ENCODE results near the gene RPL21.
"Not testable (repeated sequence)": the region's sequence is repeated elsewhere in the genome, so short reads cannot be mapped to it uniquely, and the experiment has no call there.

The RPL21 gene

GRCh38 chr13:27251166-27252091, at the start of gene RPL21:
RPL21 (plus strand) TSS chr13:27251558; CDS start chr13:27253777, 2,219 bp downstream.
- peak; percentile 70 to 84 for DNase-seq

DNA sequence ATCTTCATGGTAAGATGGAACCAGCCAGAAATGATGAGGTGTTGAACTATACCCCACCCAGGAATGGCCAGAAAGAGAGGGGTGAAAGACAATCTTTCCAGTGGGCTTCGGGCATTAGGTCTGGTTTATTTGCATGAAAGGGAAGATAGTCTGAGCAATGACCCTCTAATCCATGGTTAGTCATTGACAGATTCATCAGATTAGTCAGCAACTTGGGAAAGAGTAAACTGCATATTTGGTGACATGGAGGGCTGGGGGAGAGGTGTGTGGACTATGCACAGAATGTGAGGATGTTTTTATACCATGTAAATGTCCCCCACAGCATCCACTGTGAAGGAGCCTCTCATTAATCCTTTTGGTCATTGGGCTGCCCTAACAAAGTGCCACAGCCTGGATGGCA, 49.7 kb upstream of the RPL21 start:
- DNase-seq = no peak

DNA sequence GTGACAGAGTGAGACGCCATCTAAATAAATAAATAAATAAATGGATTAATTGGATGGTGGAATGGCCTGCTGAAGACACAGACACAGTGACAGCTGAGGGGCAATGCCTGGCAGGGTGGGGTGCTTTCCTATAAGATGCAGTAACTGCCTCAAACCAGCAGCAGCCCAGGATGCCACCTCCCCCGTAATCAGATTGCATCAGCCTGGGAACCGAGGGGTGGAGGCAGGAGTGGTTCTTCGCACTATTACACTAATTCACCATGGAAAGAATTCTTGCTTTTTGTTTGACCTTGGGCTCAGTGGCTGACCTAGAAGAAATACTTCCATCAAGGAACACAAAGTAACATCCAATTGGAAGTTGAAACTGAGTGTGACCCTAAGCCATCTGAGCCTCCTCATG, 48.2 kb upstream of the RPL21 start:
- no peak for DNase-seq

DNA sequence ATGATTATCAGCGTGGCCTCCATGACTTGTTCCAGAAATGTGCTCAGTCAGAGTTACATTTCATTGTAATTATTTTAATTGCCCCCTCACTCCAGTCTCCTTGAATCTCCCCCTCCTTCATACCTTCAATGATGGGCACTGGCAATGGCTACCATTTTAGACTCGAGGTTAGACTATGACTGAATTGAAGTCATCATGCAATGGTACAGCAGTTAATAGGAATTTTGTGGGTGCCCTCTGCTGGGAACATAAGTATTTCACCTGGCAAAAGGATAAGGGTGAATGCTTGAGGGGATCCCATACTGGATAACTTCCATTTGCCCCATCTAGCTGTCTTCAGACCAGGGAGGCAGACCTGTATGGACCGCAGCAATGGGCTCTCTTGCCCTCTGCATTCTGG, 47.5 kb upstream of the RPL21 start:
- DNase-seq = no peak

DNA sequence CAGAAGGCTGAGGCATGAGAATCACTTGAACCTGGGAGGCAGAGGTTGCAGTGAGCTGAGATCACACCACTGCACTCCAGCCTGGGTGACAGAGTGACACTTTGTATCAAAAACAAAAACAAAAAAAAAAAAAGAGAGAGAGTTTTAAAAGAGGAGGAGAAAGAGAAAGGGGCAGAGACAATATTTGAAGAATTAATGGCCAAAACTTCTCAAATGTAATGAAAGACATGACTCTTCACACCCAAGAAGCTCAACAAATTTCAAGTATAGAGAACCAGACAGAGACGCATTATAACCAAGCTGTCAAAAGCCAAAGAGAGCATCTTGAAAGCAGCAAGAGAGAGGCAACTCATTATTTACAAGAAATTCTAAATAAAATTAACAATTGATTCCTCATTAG, 42.8 kb upstream of the RPL21 start:
- no peak for DNase-seq

DNA sequence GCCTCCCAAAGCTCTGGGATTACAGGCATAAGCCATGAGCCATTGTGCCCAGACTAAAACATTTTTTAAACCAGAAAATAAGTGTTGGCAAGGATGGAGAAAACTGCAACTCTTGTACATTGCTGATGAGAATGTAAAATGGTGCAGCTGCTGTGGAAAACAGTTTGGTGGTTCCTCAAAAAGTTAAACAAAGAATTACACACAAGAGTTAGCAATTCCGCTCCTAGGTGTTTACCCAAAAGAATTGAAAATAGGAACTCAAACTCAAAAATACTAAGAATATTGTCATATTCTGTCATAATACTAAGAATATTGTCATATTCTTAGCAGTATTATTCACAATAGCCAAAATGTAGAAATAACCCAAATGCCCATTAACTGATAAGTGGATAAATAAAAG, 40.1 kb upstream of the RPL21 start:
- DNase-seq = no peak

DNA sequence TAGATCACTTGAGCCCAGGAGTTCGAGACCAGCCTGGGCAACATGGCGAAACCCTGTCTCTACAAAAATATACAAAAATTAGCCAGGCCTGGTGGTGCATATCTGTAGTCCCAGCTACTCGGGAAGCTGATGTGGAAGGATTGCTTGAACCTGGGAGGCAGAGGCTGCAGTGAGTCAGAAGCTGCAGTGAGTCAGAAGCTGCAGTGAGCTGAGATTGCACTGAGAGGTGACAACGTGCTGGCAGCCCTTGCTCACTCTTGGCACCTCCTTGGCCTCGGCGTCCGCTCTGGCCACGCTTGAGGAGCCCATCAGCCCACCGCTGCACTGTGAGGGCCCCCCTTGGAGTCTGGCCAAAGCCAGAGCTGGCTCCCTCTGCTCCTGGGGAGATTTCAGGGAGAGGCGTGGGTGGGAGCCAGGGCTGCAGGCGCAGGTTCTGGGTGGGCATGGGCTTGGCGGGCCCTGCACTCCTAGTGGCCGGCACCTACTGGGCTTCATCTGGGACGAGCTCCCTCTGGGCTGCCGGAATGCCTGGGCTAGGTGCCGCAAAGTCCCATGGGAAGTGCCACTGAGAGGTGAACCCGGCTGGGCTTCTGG, 39.5 kb upstream of the RPL21 start:
- no peak for DNase-seq

GRCh38 chr13:27213386-27213785, 38.0 kb upstream of the RPL21 start:
- DNase-seq = not testable (repeated sequence)

DNA sequence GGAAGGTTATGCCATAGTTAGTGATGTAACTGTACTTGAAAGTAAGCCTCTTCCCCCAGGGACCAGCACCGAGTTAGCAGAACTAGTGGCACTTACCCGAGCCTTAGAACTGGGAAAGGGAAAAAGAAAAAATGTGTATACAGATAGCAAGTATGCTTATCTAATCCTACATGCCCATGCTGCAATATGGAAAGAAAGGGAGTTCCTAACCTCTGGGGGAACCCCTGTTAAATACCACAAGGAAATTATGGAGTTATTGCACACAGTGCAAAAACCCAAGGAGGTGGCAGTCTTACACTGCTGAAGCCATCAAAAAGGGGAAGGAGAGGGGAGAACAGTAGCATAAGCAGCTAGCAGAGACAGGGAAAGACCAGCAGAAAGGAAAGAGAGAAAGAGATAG, 33.6 kb upstream of the RPL21 start:
- not testable (repeated sequence) for DNase-seq

DNA sequence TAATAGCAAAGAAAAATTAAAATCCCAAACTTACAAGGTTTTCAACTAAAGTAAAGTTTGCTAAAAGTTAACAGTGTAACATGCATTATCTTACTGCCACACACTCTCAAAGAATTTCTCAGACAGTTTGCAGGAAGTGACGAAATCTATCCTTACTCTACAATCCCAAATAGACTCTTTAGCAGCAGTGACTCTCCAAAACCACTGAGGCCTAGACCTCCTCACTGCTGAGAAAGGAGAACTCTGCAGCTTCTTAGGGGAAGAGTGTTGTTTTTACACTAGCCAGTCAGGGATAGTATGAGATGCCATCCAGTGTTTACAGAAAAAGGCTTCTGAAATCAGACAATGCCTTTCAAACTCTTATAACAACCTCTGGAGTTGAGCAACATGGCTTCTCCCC, 32.5 kb upstream of the RPL21 start:
- not testable (repeated sequence) for DNase-seq

- no peak for DNase-seq
These were observed 31.7 kb upstream of the RPL21 start for GRCh38 chr13:27219611-27220010.

GRCh38 chr13:27222100-27222499, 29.3 kb upstream of the RPL21 start:
- not testable (repeated sequence) for DNase-seq

- no peak for DNase-seq
These were observed 24.4 kb upstream of the RPL21 start for GRCh38 chr13:27226991-27227390.

GRCh38 chr13:27228131-27228530, 23.2 kb upstream of the RPL21 start:
- DNase-seq = no peak

DNA sequence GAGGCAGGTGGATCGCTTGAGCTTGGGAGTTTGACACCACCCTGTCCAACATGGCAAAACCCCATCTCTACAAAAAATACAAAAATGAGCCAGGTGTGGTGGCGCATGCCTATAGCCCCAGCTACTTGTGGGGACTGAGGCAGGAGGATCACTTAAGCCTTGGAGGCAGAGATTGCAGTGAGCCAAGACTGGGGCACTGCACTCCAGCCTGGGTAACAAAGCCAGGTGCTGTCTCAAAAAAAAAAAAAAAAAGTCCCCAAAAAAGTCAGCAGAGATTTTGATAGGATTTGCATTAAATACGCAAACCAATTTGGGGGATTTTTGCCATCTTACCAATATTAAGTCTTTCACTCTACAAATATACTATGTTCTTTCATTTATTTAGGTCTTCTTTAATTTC, 21.7 kb upstream of the RPL21 start:
- DNase-seq = no peak

- no peak for DNase-seq
These were observed 17.4 kb upstream of the RPL21 start for GRCh38 chr13:27233964-27234363.

DNA sequence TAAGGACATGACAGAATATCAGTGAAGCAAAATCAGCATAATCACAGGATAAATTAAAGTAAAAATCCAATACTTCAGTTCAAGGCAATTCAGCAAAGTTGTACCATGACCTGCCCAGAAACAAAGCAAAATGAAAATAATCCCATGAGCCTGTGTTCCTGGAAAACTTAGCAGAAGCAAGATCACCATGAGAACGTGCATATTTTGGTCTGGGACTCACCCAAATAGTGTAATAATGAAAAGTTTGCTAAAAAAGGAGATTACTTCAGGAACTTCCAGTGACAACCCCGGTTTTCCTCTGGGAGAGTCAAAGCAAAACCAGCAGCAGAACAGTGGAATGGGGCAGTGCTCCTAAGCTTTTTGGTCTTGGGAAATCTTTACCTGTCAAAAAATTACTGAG, 14.9 kb upstream of the RPL21 start:
- no peak for DNase-seq

- DNase-seq = no peak
These were observed 8.7 kb upstream of the RPL21 start for GRCh38 chr13:27242702-27243101.

DNA sequence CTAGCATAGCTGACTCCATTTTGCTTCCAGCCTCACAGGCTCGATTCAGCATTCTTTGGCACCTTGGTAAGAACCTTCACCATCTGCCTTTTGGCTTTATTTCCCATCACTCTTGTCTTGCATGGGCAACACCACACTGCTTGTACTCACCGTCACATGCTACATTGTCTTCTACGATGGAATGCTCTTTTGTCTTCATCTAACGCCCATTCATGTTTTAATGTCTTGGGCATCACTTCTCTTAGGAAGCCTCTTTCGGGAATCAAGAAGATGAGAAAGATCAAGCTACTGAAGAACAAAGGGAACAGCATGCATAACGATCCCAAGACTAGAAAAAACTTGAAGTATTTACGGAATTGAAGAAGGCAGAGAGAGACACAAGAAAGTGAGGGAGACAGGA, 5.7 kb upstream of the RPL21 start:
- no peak for DNase-seq

DNA sequence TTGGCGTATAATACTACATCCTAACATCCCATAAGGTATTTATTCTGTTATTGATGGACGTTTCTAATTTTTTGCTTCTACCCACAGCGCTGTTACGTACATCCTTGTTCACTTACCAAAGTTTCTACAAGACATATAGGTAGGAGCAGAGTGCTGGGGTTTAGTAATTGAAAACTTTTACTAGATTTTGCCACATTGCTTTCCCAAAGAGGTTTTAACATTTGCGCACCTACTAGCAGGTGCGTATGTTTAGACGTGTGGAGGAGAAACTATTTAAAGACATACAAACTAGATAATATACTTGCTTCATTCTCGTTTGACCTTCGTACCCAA, 559 bp upstream of the RPL21 start:
- no peak for DNase-seq

DNA sequence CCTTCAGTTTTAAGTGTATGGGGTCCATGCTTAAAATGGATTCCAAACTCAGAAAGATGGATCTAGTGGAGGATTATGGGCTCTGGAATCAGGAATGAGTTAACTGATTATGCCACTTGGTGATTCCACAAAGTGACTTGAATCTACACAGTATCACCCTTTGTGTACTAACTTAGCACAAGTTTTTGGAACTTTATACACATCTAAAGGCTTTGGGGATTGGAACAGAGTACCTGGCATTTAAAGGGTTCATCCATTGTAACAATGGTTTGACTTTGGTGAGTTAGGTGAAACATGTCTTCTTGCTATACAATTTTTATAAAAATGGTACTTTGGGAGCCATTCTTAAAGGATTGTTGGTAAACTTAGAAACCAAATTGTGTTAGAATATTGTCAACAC, 1.1 kb downstream of the RPL21 start:
- no peak for DNase-seq

GRCh38 chr13:27257233-27257568, 5.8 kb downstream of the RPL21 start:
- no peak for DNase-seq

DNA sequence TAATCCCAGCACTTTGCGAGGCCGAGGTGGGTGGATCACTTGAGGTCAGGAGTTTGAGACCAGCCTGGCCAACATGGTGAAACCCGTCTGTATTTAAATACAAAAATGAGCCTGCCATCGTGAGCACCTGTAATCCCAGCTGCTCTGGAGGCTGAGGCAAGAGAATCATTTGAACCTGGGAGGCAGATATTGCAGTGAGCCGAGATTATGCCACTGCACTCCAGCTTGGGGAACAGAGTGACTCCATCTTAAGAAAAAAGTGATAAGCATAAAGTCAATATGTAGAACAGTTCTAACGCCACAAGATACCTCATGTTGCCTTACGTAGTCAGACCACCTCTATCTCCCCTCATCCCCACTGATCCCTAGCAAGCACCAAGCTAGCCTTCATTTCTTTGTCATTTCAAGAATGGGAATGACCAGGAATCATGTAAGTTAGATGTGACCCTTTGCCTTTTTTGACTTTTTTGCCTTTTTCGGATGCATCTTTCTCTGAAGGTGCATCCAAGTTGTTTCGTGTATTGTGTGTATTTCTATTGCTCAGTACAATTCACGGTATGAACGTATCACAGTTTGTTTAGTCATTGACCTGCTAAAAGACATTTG, 6.4 kb downstream of the RPL21 start:
- DNase-seq = no peak

DNA sequence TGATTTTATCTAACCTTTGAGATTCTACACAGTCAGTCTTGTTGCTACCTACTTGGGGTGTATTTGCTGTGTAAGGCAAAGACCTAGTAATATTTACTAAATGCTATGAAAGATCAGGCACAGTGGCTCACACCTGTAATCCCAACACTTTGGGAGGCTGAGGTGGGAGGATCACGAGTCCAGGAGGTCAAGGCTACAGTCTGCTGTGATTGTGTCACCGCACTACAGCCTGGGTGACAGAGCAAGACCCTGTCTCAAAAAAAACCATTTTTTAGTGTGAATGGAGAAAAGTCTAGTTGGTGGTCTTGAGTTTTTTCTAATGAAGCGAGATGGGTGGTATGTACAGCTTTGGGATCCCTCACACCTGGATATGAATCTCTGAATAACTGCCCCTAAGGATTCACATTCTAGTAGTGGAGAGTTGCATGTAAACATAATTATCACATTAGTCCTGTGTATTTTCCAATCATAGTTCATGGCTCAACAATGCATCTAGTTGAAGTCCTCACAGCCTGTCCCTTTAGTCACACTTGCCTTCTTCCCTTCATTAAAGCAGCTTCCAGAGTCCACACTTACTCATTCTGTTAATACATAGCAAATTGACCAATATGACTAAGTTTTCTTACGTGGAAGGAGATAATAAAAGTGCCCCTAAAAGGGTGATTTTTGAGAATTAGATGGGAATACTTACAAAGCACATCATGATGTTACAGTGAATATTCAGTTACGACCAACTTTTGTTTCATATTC, 7.5 kb downstream of the RPL21 start:
- no peak for DNase-seq

Measured in NCI-H187 (cell line).